Lower leg skin (tissue), 3 donors: ENCODE results near the gene NAA38.

Experiments
- CTCF ChIP-seq, 3 donors: fragments of 450-650 bp; IDR thresholded peaks; one replicate each; pipeline ENCODE4 v1.5.1; 2016; ENCODE audit warnings: antibody characterized with exemption in 3 of 3, mild to moderate bottlenecking in 3 of 3, moderate library complexity in 2 of 3
- POLR2A ChIP-seq, 2 donors: fragments of 450-650 bp; IDR thresholded peaks; one replicate each; pipeline ENCODE4 v1.6.1; 2016 to 2017; ENCODE audit warnings: antibody characterized with exemption in 2 of 2, mild to moderate bottlenecking in 1 of 2, moderate library complexity in 1 of 2

GRCh38 chr17:7859028-7859427 lies 1.7 kb upstream of the NAA38 start:
- TF ChIP-seq POLR2A (IDR thresholded peaks at IDR 0.05): no peak
- no peak for TF ChIP-seq CTCF (IDR thresholded peaks at IDR 0.05)
